Measurements from ENCODE around the gene PPP2R2D. TPM values are rescaled to one million over a fixed set of nuclear protein-coding genes. Genes with fewer than 3 reads are reported as not detected.

PPP2R2D gene
- polyA plus RNA-seq, 1 donor (not counting 4 experiments of a cell fraction or from before 2014, with no cell fraction given): 49.1 TPM

GRCh38 chr10:132006966-132007365, 106.2 kb downstream of the PPP2R2D start:
- H3K4me1 ChIP-seq (ENCODE audit: control insufficient read depth, extremely low read depth, insufficient read depth, low read length): no peaks in the 10 kb centered on the region
- H3K9me1 ChIP-seq (ENCODE audit: control insufficient read depth, extremely low read depth, insufficient read depth, low read length): no peaks in the 10 kb centered on the region
- dilution Hi-C loops (cut with MboI; ENCODE audit: extremely low pct_ligation_motif_present, low sequenced_read_pairs): no loop called here
- no peak for FAIRE-seq
- no peaks in the 10 kb centered on the region for H3K27me3 ChIP-seq (ENCODE audit: control insufficient read depth, extremely low read depth, insufficient read depth, low read length)
- TF ChIP-seq EZH2 (IDR thresholded peaks at IDR 0.05; ENCODE audit: low read length) (no peak), CTCF (optimal IDR thresholded peaks at IDR 0.05 in 1 of 3, IDR thresholded peaks at IDR 0.05 in 1 of 3, conservative IDR thresholded peaks at IDR 0.05 in 1 of 3; ENCODE audit: extremely low read depth in 1 of 3, insufficient read depth in 2 of 3, low read length in 3 of 3) (no peak)
- H3K9me3 ChIP-seq (ENCODE audit: control insufficient read depth, low read depth, low read length): no peaks in the 10 kb centered on the region
- DNase-seq (ENCODE audit: low read depth, low spot score): no peak
- H3K9ac ChIP-seq (ENCODE audit: control insufficient read depth, extremely low read depth, insufficient read depth, low read length): no peak overlapping the region
- no peaks in the 10 kb centered on the region for H3K79me2 ChIP-seq (ENCODE audit: control insufficient read depth, insufficient read depth, low read length)
- no peak overlapping the region for H3K27ac ChIP-seq (ENCODE audit: control insufficient read depth, insufficient read depth, low read length)
- H3K36me3 ChIP-seq (ENCODE audit: control insufficient read depth in 2 of 2, extremely low read depth in 1 of 2, insufficient read depth in 2 of 2, low read length in 2 of 2): no peaks in the 10 kb centered on the region
- H3K4me2 ChIP-seq (ENCODE audit: control insufficient read depth, extremely low read depth, insufficient read depth, low read depth, low read length): no peak overlapping the region
- H2AFZ ChIP-seq (ENCODE audit: control insufficient read depth, low read length): no peak overlapping the region
- H3K4me3 ChIP-seq (ENCODE audit: control insufficient read depth in 2 of 3, extremely low read depth in 1 of 3, insufficient read depth in 2 of 3, low read depth in 1 of 3, low read length in 3 of 3): no peak overlapping the region
- no peaks in the 10 kb centered on the region for H4K20me1 ChIP-seq (ENCODE audit: control insufficient read depth, extremely low read depth, insufficient read depth, low read length)

DNA sequence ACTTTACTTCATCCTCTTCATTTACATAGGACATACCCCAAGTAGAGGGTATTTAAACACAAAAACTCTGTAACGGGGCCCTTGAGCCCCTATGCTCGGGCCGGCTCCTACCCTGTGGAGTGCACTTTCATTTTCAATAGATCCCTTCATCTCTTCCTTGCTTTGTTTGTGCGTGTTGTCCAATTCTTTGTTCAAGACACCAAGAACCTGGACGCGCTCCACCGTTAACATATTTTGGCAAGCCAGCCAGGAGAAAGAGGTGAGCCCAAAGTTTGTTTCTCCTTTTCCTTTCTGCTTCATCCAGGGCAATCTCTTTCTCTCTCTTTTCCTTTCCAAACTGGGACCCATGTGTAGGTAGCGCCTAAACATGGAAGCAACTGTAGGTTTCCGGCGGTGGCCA, 106.9 kb downstream of the PPP2R2D start:
- dilution Hi-C loops (cut with MboI; ENCODE audit: extremely low pct_ligation_motif_present, low sequenced_read_pairs): no loop called here
- no peaks in the 10 kb centered on the region for H3K36me3 ChIP-seq (ENCODE audit: control insufficient read depth in 2 of 2, extremely low read depth in 1 of 2, insufficient read depth in 2 of 2, low read length in 2 of 2)

More for the DNA sequence above, 106.9 kb downstream of the PPP2R2D start:
- Histone ChIP-seq H3K9me3 (ENCODE audit: control insufficient read depth, low read depth, low read length) (no peaks in the 10 kb centered on the region), H3K4me1 (ENCODE audit: control insufficient read depth, extremely low read depth, insufficient read depth, low read length) (no peaks in the 10 kb centered on the region), H3K4me2 (ENCODE audit: control insufficient read depth, extremely low read depth, insufficient read depth, low read depth, low read length) (no peak overlapping the region), H3K4me3 (ENCODE audit: control insufficient read depth in 2 of 3, extremely low read depth in 1 of 3, insufficient read depth in 2 of 3, low read depth in 1 of 3, low read length in 3 of 3) (no peak overlapping the region), H3K27ac (ENCODE audit: control insufficient read depth, insufficient read depth, low read length) (no peak overlapping the region), H3K79me2 (ENCODE audit: control insufficient read depth, insufficient read depth, low read length) (no peaks in the 10 kb centered on the region), H2AFZ (ENCODE audit: control insufficient read depth, low read length) (no peak overlapping the region), H3K27me3 (ENCODE audit: control insufficient read depth, extremely low read depth, insufficient read depth, low read length) (no peaks in the 10 kb centered on the region), H4K20me1 (ENCODE audit: control insufficient read depth, extremely low read depth, insufficient read depth, low read length) (no peaks in the 10 kb centered on the region), H3K9me1 (ENCODE audit: control insufficient read depth, extremely low read depth, insufficient read depth, low read length) (no peaks in the 10 kb centered on the region), H3K9ac (ENCODE audit: control insufficient read depth, extremely low read depth, insufficient read depth, low read length) (no peak overlapping the region)
- DNase-seq (ENCODE audit: low read depth, low spot score): no peak
- FAIRE-seq: no peak
- TF ChIP-seq EZH2 (IDR thresholded peaks at IDR 0.05; ENCODE audit: low read length): no peak
- no peak for TF ChIP-seq CTCF (optimal IDR thresholded peaks at IDR 0.05 in 1 of 3, IDR thresholded peaks at IDR 0.05 in 1 of 3, conservative IDR thresholded peaks at IDR 0.05 in 1 of 3; ENCODE audit: extremely low read depth in 1 of 3, insufficient read depth in 2 of 3, low read length in 3 of 3)

Other genes starting within 250 kb of the PPP2R2D start
- 42.7 to 77.9 TPM (median 55.2 TPM) in 3 replicates for gene BNIP3, start 80.9 kb downstream of the PPP2R2D start, polyA plus RNA-seq
- 0.02 to 0.06 TPM (median 0.05 TPM) in 3 replicates for gene JAKMIP3, start 164.9 kb downstream of the PPP2R2D start, polyA plus RNA-seq

All from keratinocyte (primary cell).